GM18873 (cell line): Measurements from ENCODE around the gene CSMD2.
"Not testable (repeated sequence)": the region's sequence is repeated elsewhere in the genome, so short reads cannot be mapped to it uniquely, and the experiment has no call there.

Experiments
- ATAC-seq: cut with Tn5 transposase; IDR thresholded peaks from one replicate; pipeline ENCODE4 v1.9.1; 2021; ENCODE audit warnings: mild to moderate bottlenecking, moderate library complexity, moderate number of reproducible peaks; ENCODE audit not compliant: unreplicated experiment, low FRiP score

The CSMD2 gene

GRCh38 chr1:33532250-33532649 is 632.8 kb downstream of the CSMD2 start:
- ATAC-seq: no peak

- no peak for ATAC-seq
Observed at GRCh38 chr1:33529957-33530356, 635.1 kb downstream of the CSMD2 start.

GRCh38 chr1:33527934-33528333 is 637.1 kb downstream of the CSMD2 start:
- no peak for ATAC-seq

GRCh38 chr1:33524586-33524985 is 640.4 kb downstream of the CSMD2 start:
- ATAC-seq: no peak

- ATAC-seq: no peak
Observed at GRCh38 chr1:33519240-33519884, 645.7 kb downstream of the CSMD2 start.

DNA sequence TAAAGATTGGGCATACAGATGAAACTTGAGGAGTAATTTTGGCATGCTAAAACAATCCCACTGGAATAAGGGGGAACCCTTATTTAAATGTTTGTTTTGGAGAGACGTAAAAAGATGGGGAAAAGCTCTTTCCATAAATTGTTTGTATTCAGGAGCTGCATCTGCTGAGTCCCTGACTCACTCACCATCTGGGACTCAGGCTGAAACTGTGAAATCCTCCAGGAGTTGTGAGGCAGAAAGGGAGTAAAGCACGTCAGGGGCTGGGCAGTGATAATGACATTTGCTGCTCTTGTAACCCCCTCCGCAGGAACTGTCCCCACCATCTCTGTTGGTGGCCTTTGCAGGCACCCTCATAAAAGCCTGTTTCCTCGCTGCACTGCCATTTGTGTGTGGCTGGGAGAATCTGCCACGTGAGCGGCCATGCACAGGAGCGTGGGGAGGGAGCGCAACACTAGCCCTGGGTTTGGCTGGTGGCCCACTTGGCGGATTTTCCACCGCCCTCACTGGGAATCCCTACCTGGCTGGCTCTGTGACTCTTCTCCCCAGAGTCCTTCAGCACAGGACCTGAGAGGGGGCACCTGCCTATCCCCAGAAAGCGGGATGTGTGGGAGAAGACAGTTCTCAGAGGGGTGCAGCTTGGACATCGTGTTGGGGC is 647.3 kb downstream of the CSMD2 start:
- ATAC-seq: no peak

- no peak for ATAC-seq
Observed at GRCh38 chr1:33516891-33517567, 648.0 kb downstream of the CSMD2 start.

- ATAC-seq: no peak
Observed at GRCh38 chr1:33516428-33516827, 648.6 kb downstream of the CSMD2 start.

DNA sequence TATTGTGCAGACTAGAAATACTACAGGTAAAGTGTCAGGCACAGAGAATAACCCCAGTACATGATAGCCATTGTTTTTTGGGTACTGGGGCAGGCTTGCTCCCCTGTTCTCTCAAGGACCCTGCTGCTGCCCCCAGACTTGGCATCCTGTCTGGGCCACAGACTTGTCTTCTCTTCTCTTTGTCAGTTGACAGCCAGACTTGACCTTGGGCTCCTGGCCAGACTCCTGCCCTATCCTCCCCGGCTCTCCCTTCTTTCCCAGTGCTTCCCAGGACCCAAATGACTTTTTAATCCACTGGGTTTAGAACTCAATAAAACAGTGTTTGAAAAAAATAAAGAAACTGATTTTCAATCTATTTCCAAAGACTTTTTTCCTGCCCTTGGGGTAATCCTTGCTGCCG is 649.4 kb downstream of the CSMD2 start:
- no peak for ATAC-seq

DNA sequence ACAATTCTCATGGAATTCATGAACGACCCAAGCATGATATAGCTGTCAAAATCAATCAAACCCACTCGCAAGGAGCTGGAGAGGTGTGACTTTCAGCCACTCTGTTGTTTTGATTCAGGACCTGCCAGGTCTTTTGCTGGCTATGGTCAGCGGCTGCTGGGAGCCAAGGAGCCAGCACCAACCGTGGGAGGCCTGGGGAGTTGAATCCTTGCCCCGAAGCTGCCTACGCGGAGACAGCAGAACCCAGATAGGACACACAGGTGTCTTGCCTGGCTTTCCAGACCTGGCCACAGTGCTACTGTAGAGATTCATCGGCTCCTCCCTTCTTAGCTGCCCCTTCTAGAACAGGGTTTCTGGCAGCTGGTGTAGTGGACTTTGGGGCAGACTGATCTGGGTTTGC is 649.9 kb downstream of the CSMD2 start:
- no peak for ATAC-seq

DNA sequence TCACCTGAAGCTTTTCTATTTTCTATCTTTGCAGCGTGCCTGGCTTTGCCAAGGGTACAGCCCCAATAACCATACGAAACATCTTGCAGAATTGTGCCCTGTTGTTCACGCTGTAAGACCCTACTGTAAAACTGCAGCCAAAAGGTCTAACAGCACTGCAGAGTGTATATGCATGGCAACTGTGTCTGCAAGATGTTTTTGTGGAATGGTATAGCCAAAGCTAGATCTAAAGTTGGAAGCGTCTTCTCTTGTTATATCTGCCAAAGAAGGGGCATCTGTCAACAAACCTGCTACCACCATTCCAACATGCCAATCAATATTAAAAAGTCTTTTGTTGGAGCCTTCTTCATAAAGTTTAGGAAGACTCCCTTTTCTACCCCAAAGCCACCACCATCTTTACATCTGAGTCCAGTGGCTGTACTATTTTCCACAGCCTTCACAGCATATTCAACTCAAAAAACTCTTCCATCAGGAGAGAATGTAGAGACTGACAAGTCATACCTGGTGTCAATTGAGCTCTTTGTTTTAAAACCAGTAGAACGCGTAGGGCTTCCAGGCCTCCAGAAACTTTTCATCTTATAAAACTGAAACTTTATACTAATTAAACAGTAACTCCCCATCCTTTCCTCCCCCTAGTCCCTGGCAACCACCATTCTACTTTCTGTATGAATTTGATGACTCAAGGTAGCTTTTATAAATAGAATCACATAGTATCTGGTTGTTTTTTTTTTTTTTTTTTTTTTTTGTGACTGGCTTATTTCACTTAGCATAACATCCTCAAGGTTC is 652.6 kb downstream of the CSMD2 start:
- ATAC-seq: no peak

GRCh38 chr1:33509276-33509675 is 655.8 kb downstream of the CSMD2 start:
- not testable (repeated sequence) for ATAC-seq

- no peak for ATAC-seq
Observed at GRCh38 chr1:33508151-33508550, 656.9 kb downstream of the CSMD2 start.

DNA sequence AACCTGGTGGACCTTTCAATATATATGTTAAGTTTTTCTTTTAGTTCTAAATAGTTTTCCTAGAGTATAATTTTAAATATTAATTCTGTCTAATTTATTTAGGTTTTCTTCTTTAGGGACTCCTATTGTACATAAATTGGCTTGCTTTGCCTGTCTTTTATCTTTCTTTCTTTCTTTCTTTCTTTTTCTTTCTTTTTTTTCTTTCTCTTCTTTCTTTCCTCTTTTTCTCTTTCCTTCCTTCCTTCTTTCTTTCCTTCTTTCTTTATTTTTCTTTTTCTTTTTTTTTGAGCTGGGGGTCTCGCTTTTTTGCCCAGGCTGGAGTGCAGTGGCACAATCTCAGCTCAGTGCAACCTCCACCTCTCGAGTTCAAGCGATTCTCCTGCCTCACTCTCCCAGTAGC is 657.4 kb downstream of the CSMD2 start:
- no peak for ATAC-seq

- no peak for ATAC-seq
Observed at GRCh38 chr1:33503506-33503905, 661.5 kb downstream of the CSMD2 start.

GRCh38 chr1:33502726-33503125 is 662.3 kb downstream of the CSMD2 start:
- no peak for ATAC-seq

GRCh38 chr1:33501774-33502173 is 663.3 kb downstream of the CSMD2 start:
- no peak for ATAC-seq

DNA sequence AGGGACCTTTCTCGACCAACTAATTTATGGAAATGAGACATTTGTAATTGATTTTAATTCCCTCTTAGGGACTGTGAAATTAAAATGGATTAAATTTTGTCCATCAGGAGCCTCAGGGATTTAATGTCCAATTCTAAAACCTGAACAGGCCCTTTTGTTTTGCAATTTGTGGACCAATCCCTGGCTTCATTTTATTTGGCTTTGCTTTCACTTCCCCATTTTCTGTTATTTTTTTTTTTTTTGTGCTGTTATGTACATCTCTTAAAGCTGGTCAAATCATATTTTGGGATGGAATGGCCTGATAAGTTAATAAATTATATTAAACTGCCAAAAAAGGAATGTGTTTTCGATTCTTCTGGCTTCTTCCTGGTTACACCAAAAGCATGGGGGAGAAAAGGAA is 663.7 kb downstream of the CSMD2 start:
- no peak for ATAC-seq

DNA sequence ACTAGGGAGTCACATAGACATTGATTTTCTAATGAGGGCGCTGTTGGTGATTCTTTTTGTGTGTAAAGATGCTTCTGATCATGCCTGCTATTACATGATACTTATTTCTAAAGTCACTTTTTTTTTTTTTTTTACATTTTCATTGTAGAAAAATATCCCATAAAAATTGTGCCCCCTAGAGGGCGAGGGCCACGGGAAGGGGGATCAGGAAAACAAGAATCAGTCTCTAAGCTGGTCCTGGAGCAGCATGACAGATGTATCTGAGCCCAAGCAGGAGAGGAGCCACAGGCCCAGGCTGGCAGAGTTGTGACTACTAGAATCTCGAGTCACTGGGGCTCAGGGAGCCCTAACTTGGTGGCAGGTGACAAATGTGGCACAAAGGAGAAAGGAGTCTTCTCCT is 664.5 kb downstream of the CSMD2 start:
- ATAC-seq: no peak

- ATAC-seq: no peak
Observed at GRCh38 chr1:33497410-33497809, 667.6 kb downstream of the CSMD2 start.

- ATAC-seq: no peak
Observed at GRCh38 chr1:33494929-33495328, 670.1 kb downstream of the CSMD2 start.
